HG03442 (cell line): Measurements from ENCODE around the gene IQGAP1.
"Not testable (repeated sequence)": the region's sequence is repeated elsewhere in the genome, so short reads cannot be mapped to it uniquely, and the experiment has no call there.

ENCODE experiments used
- ATAC-seq: cut with Tn5 transposase; IDR thresholded peaks from one replicate; pipeline ENCODE4 v1.9.1; 2021; ENCODE audit warnings: mild to moderate bottlenecking, moderate library complexity; ENCODE audit not compliant: unreplicated experiment

IQGAP1 gene, protein sequence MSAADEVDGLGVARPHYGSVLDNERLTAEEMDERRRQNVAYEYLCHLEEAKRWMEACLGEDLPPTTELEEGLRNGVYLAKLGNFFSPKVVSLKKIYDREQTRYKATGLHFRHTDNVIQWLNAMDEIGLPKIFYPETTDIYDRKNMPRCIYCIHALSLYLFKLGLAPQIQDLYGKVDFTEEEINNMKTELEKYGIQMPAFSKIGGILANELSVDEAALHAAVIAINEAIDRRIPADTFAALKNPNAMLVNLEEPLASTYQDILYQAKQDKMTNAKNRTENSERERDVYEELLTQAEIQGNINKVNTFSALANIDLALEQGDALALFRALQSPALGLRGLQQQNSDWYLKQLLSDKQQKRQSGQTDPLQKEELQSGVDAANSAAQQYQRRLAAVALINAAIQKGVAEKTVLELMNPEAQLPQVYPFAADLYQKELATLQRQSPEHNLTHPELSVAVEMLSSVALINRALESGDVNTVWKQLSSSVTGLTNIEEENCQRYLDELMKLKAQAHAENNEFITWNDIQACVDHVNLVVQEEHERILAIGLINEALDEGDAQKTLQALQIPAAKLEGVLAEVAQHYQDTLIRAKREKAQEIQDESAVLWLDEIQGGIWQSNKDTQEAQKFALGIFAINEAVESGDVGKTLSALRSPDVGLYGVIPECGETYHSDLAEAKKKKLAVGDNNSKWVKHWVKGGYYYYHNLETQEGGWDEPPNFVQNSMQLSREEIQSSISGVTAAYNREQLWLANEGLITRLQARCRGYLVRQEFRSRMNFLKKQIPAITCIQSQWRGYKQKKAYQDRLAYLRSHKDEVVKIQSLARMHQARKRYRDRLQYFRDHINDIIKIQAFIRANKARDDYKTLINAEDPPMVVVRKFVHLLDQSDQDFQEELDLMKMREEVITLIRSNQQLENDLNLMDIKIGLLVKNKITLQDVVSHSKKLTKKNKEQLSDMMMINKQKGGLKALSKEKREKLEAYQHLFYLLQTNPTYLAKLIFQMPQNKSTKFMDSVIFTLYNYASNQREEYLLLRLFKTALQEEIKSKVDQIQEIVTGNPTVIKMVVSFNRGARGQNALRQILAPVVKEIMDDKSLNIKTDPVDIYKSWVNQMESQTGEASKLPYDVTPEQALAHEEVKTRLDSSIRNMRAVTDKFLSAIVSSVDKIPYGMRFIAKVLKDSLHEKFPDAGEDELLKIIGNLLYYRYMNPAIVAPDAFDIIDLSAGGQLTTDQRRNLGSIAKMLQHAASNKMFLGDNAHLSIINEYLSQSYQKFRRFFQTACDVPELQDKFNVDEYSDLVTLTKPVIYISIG (N-terminal part only)

DNA sequence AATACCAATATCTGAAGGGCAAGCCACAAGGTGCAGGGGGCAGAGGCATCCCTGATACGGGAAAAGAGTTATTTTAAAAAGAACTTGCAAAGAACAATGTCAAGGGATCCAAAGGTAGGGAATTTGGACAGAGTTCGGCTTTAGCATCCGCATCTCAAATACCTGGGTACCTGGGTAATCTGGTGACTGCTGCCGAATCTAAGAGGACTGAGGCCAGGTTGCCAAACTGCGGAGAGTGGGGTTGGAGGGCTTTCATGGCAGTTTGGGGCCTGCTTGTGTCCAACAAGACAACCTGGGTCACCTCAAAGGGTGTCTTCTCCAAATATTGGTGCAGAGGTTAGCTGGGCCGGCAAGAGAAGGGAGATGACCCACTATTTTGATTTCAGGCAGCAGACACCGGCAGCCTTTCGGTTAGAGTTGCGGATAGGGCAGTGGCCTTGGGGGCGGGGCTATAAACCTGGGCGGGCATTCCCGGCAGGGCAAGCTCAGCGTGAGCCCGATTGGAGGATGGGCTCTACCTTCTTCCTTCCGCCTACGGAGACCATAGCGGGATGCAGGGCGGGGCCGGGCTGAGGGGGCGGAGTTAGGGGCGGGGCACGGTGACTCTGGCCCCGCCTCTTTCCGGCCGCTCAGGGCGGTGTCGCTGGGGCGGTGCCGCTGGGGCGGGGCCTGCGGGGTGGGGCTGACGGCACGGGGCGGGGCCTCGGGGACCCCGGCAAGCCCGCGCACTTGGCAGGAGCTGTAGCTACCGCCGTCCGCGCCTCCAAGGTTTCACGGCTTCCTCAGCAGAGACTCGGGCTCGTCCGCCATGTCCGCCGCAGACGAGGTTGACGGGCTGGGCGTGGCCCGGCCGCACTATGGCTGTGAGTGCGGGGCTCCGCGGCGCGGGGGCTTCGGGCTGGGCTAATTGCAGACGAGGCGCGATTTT lies at the start of gene IQGAP1:
Gene IQGAP1 (plus strand): TSS at position 709 of the 928 bp plus-strand sequence. CDS start 100 bp downstream, at position 809.
- peak; percentile 89 for ATAC-seq

GRCh38 chr15:90338532-90338931 lies 49.5 kb upstream of the IQGAP1 start:
- ATAC-seq: no peak

GRCh38 chr15:90340345-90340744 lies 47.7 kb upstream of the IQGAP1 start:
- no peak for ATAC-seq

DNA sequence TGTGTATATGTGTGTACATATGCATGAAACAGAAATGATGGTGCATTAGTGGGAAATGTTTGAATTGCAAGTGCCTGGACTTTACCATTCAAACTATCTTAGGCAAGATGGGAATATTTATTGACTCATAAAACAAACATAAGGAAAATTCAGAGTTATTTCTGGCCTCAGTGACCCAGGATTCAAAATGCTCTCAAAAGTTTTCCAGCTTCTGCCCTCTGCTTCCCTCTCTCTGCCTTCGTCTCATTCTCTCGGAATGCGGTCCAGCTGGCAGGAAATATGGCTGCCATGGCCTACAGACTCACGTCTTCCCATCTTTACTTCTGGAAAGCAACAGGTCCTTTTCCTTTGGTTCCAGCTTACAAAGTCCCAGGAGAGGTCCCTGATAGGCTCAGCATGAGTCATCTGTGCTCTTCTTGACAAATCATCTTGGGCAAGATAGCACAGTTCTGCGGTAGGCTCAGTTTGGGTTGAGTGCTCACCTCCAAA lies 44.7 kb upstream of the IQGAP1 start:
- ATAC-seq: no peak

DNA sequence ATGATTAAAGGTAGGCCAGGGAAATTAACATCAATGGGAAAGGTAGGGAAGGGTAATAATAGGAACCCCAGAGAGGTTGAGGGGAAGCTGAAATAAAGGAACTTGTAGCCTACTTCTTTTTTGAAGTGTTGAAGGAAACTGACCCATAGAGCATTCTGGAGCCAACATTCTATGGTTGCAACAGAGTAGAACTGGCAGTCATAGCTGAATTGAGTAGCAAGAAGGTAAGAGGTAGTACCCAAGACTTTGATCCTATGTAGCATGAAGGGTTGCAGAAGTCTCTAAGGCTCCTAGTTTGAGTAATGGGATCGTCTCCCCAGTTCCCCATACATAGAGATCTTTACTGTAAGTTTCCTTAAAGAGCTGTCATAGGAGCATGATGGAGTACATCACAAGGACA lies 43.4 kb upstream of the IQGAP1 start:
- no peak for ATAC-seq

- no peak for ATAC-seq
Measured at GRCh38 chr15:90345857-90346256, 42.2 kb upstream of the IQGAP1 start.

GRCh38 chr15:90347431-90348065 lies 40.5 kb upstream of the IQGAP1 start:
- ATAC-seq: not testable (repeated sequence)

DNA sequence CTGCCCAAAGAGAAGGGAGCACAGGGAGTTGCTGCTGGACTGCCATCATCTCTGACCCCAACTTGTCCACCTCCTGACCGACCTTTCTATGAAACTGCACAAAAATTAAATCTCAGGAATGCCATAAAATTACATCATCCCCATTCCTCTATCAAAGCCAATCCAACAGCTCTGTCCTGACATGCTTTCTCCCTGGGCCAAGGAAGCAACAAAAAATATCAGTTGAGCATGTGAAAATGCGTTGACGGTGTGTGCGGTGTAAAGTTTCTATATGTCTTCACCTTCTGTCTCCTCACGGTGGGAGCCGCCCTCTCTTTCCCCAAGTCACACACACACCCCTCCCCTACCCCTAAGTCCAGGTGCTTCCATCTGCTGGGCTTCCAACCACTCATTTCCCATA lies 39.6 kb upstream of the IQGAP1 start:
- no peak for ATAC-seq

GRCh38 chr15:90349072-90349471 lies 39.0 kb upstream of the IQGAP1 start:
- ATAC-seq: no peak

GRCh38 chr15:90349821-90350220 lies 38.2 kb upstream of the IQGAP1 start:
- no peak for ATAC-seq

GRCh38 chr15:90351479-90352106 lies 36.4 kb upstream of the IQGAP1 start:
- peak; percentile 13 for ATAC-seq

GRCh38 chr15:90352107-90352893 lies 35.7 kb upstream of the IQGAP1 start, which contains the start of gene ZNF774:
TSS of gene ZNF774 (plus strand) at chr15:90352284. CDS start at chr15:90354661, 2,377 bp downstream.
- ATAC-seq: peak; percentile 96

DNA sequence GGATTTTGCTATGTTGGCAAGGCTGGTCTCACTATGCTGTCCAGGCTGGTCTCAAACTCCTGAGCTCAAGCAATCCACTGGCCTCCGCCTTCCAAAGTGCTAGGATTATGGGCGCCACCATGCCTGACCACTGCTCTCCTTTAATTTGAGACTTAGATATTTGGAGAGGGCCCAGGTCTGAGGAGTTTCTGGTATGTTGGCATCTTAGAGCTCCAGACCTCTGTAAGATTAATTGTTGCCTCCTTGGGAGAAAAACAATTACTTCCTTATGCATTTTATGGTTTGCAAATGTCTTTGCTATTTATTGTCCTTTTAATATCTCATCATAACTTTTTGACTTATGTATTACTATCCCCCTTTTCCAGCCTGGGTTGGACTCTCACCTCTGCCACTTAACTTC lies 33.1 kb upstream of the IQGAP1 start:
- ATAC-seq: no peak

DNA sequence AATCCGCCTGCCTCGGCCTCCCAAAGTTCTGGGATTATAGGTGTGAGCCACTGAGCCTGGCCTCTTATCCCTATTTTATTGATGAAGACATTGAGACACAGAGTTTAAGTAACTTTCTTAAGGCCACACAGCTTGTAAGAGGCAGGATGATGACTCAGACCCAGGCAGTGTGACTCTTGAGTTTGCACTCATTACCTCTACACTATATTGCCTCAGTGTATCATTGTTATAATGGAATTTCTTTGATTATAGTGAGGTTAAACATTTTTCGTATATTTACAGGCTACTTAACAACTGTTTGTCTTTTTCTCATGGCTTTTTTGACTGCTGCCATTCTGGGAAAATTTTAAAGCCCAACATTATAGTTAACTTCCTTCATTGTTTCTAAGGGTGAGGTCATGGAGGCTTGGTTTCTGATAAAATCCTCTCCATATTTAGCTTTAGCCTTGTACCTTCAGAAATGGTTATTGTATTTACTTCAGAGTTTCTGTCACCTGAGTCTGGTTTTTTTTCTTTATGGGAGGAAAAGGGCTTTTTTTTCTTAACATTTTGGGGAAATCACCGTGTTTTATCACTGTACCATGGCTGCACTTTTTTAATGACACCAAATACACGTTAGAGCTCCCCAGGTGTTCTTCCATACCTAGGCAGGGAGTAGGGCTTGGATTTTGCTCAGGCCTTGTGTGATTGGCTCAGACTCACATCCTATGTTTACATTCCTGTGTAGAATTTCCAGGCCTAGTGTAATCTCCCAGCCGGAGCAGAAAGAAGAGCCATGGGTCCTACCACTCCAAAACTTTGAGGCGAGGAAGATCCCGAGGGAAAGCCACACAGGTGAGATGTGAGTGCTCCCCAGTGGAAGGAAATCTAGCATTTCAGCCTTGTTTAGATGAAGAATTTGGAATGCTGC lies 29.7 kb upstream of the IQGAP1 start:
- ATAC-seq: no peak

- ATAC-seq: no peak
Measured at GRCh38 chr15:90360746-90361145, 27.3 kb upstream of the IQGAP1 start.

DNA sequence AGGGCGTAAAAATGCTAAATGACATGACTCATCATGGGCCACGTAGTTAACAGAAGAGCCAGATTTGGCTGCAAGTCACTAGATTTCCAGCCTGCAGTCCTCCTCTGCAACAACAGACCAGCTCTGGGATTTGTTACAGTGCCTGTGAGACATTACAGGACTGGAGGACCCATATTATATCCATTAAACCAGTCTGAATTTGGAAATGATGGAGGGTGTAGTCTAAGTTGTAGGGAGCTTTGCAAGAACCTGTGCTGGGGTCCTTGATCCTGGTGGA lies 25.2 kb upstream of the IQGAP1 start:
- ATAC-seq: no peak

DNA sequence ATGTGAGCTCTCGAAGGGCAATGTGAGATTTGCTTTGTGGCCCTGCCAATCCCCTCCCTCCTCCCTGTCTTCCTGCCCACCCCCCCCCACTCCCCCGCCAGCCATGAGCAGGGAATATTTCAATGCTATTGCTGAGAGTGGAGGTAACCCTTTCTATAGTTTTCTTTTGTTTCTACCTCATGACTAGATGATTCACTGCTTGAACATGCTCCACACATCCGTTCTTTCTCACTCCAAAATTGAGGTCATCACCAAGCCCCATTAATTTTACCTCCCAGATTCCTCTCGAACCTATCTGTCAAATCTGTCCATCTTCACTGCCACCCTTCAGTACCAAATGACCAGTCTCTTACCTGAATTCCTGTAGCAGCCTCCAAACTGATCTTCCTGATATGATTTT lies 23.8 kb upstream of the IQGAP1 start:
- no peak for ATAC-seq
